Lower leg skin (tissue), 3 donors: ENCODE data around the gene GALNS.

Experiments used
- POLR2A ChIP-seq, 2 donors: fragments of 450-650 bp; IDR thresholded peaks; one replicate each; pipeline ENCODE4 v1.6.1; 2016 to 2017; ENCODE audit warnings: antibody characterized with exemption in 2 of 2, mild to moderate bottlenecking in 1 of 2, moderate library complexity in 1 of 2
- TF ChIP-seq, protein P1 (sequence below), 3 donors: fragments of 450-650 bp; IDR thresholded peaks; one replicate each; pipeline ENCODE4 v1.5.1; 2016; ENCODE audit warnings: antibody characterized with exemption in 3 of 3, mild to moderate bottlenecking in 3 of 3, moderate library complexity in 2 of 3

DNA sequence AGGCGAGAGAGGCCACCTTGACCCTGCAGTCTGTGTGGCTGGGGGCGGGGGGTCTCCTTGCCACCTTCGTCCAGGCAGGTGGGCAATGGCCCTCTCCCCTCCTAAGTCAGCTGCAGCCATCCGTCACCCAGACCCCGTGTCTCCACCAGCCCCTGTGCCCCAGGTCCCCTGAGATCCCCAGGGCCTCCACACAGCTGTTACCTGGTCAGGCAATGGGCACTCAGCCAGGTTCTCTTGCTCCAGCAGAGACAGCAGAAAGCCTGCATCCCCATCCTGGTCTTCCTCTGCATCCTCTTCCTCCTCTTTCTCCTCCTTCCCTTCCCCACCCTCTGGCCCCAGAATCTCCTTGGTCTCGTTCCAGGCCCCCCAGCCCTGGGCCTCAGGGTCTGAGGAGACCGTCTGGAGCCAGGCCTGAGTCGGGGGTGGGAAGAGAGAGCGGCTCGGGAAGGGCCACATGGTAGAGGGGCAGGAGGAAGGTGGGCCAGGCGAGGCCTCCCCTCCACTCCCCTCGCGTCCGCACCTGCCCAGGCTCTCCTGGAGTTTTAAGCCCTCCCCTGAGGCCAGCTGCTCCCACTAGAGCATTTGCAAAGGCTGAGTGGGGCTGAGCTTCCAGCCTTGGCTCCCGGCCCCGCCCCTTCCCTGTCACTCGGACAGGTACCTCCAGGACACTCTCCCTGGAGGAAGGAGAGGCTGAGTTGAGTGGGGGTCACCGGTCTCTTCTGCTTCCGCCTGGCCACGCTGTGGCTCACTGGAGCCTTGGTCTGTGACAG, 9.6 kb upstream of the GALNS start, which contains the start of gene PABPN1L:
- TF ChIP-seq, protein P1, sequence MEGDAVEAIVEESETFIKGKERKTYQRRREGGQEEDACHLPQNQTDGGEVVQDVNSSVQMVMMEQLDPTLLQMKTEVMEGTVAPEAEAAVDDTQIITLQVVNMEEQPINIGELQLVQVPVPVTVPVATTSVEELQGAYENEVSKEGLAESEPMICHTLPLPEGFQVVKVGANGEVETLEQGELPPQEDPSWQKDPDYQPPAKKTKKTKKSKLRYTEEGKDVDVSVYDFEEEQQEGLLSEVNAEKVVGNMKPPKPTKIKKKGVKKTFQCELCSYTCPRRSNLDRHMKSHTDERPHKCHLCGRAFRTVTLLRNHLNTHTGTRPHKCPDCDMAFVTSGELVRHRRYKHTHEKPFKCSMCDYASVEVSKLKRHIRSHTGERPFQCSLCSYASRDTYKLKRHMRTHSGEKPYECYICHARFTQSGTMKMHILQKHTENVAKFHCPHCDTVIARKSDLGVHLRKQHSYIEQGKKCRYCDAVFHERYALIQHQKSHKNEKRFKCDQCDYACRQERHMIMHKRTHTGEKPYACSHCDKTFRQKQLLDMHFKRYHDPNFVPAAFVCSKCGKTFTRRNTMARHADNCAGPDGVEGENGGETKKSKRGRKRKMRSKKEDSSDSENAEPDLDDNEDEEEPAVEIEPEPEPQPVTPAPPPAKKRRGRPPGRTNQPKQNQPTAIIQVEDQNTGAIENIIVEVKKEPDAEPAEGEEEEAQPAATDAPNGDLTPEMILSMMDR (IDR thresholded peaks at IDR 0.05), result no peak
- TF ChIP-seq POLR2A (IDR thresholded peaks at IDR 0.05), result no peak
